KMS-11 (cell line): ENCODE data around the gene ARL15.

Experiments
- H2AFZ ChIP-seq: fragments of 200-600 bp; sonication (generic); 2 replicates; pipeline ENCODE4 v1.6.1; 2016; ENCODE audit warnings: antibody characterized with exemption, mixed run types, low read depth
- H3K27ac ChIP-seq: fragments of 200-600 bp; sonication (generic); 2 replicates; pipeline ENCODE4 v1.6.1; 2016; ENCODE audit warnings: mild to moderate bottlenecking, mixed run types
- H3K27me3 ChIP-seq: fragments of 200-600 bp; sonication (generic); 2 replicates; pipeline ENCODE4 v1.6.1; 2017; ENCODE audit warnings: mild to moderate bottlenecking, low read depth, mixed run types, moderate library complexity; ENCODE audit not compliant: insufficient read depth
- H3K36me3 ChIP-seq: fragments of 200-600 bp; sonication (generic); 2 replicates; pipeline ENCODE4 v1.6.1; 2017; ENCODE audit warnings: mild to moderate bottlenecking, mixed run types; ENCODE audit not compliant: insufficient read depth
- H3K4me1 ChIP-seq: fragments of 200-600 bp; sonication (generic); 2 replicates; pipeline ENCODE4 v1.6.1; 2016; ENCODE audit warnings: mild to moderate bottlenecking, low read depth, mixed run types; ENCODE audit not compliant: poor library complexity, severe bottlenecking
- H3K4me2 ChIP-seq: fragments of 200-600 bp; sonication (generic); 2 replicates; pipeline ENCODE4 v1.7.0; 2016; ENCODE audit warnings: mild to moderate bottlenecking, mixed run types
- H3K4me3 ChIP-seq: fragments of 200-600 bp; sonication (generic); IDR thresholded peaks from 2 replicates; pipeline ENCODE4 v1.6.1; 2017; ENCODE audit warnings: low read depth, low read length, mixed read lengths; ENCODE audit not compliant: insufficient read depth
- H3K79me2 ChIP-seq: fragments of 200-600 bp; sonication (generic); 2 replicates; pipeline ENCODE4 v1.6.1; 2016; ENCODE audit warnings: low read depth, mixed run types; ENCODE audit not compliant: insufficient read depth
- H3K9ac ChIP-seq: fragments of 200-600 bp; sonication (generic); 2 replicates; pipeline ENCODE4 v1.6.1; 2016; ENCODE audit warnings: mild to moderate bottlenecking, mixed run types
- H4K20me1 ChIP-seq: fragments of 200-600 bp; sonication (generic); 2 replicates; pipeline ENCODE4 v1.6.1; 2016; ENCODE audit warnings: mild to moderate bottlenecking, mixed run types; ENCODE audit not compliant: insufficient read depth
- CTCF ChIP-seq: fragments of 200-600 bp; sonication (generic); conservative IDR thresholded peaks from 2 replicates; pipeline ENCODE4 v1.6.1; 2017; ENCODE audit warnings: low read depth, mild to moderate bottlenecking, antibody characterized with exemption, low read length, moderate library complexity, mixed read lengths

Gene ARL15

GRCh38 chr5:53962306-53962705 lies 348.1 kb downstream of the ARL15 start:
- H3K4me3 ChIP-seq, result no peak overlapping the region

GRCh38 chr5:53956632-53957031 lies 353.7 kb downstream of the ARL15 start:
- no peak overlapping the region for H3K4me3 ChIP-seq
- H3K79me2 ChIP-seq, result no peaks in the 10 kb centered on the region
- no peaks in the 10 kb centered on the region for H3K36me3 ChIP-seq
- no peak overlapping the region for H3K27ac ChIP-seq
- H3K9ac ChIP-seq, result no peak overlapping the region
- H4K20me1 ChIP-seq, result no peaks in the 10 kb centered on the region
- TF ChIP-seq CTCF, result no peak
- H2AFZ ChIP-seq, result no peak overlapping the region
- no peaks in the 10 kb centered on the region for H3K4me1 ChIP-seq
- no peaks in the 10 kb centered on the region for H3K27me3 ChIP-seq
- H3K4me2 ChIP-seq, result no peak overlapping the region

More at GRCh38 chr5:53962306-53962705, 348.1 kb downstream of the ARL15 start:
- no peaks in the 10 kb centered on the region for H3K79me2 ChIP-seq
- H3K4me1 ChIP-seq, result no peaks in the 10 kb centered on the region
- no peak overlapping the region for H2AFZ ChIP-seq
- no peak for TF ChIP-seq CTCF
- no peak overlapping the region for H3K9ac ChIP-seq
- no peaks in the 10 kb centered on the region for H3K36me3 ChIP-seq
- no peaks in the 10 kb centered on the region for H4K20me1 ChIP-seq
- no peak overlapping the region for H3K4me2 ChIP-seq
- no peaks in the 10 kb centered on the region for H3K27me3 ChIP-seq
- no peak overlapping the region for H3K27ac ChIP-seq

- Histone ChIP-seq H3K27me3 (no peaks in the 10 kb centered on the region), H3K36me3 (no peaks in the 10 kb centered on the region), H3K4me3 (no peak overlapping the region), H3K4me1 (no peaks in the 10 kb centered on the region), H4K20me1 (no peaks in the 10 kb centered on the region), H3K9ac (no peak overlapping the region), H2AFZ (no peak overlapping the region), H3K27ac (no peak overlapping the region), H3K79me2 (no peaks in the 10 kb centered on the region), H3K4me2 (no peak overlapping the region)
- no peak for TF ChIP-seq CTCF
Observed at GRCh38 chr5:53956196-53956595, 354.2 kb downstream of the ARL15 start.

- Histone ChIP-seq H3K4me2 (no peak overlapping the region), H3K27ac (no peak overlapping the region), H3K9ac (no peak overlapping the region), H2AFZ (no peak overlapping the region), H3K27me3 (no peaks in the 10 kb centered on the region), H3K79me2 (no peaks in the 10 kb centered on the region), H3K36me3 (no peaks in the 10 kb centered on the region), H4K20me1 (no peaks in the 10 kb centered on the region), H3K4me1 (no peaks in the 10 kb centered on the region), H3K4me3 (no peak overlapping the region)
- no peak for TF ChIP-seq CTCF
Observed at GRCh38 chr5:53950621-53951020, 359.8 kb downstream of the ARL15 start.
